Measurements from ENCODE around the gene AREL1.

- TF ChIP-seq YY1 (IDR thresholded peaks at IDR 0.05; ENCODE audit: low read depth) (no peak), NFIC (IDR thresholded peaks at IDR 0.05) (no peak), CREB1 (IDR thresholded peaks at IDR 0.05; ENCODE audit: low read depth) (no peak), EP300 (IDR thresholded peaks at IDR 0.05; ENCODE audit: borderline replicate concordance) (no peak), CEBPB (IDR thresholded peaks at IDR 0.05) (no peak), EGR1 (IDR thresholded peaks at IDR 0.05) (no peak), RAD21 (IDR thresholded peaks at IDR 0.05; ENCODE audit: low read depth) (no peak), ZBTB7A (IDR thresholded peaks at IDR 0.05; ENCODE audit: low read depth) (no peak), MAX (IDR thresholded peaks at IDR 0.05) (no peak)
These were observed 48.2 kb downstream of the AREL1 start for GRCh38 chr14:74664717-74665116.
